ENCODE results near the gene STX1B. TPM values are rescaled to one million over a fixed set of nuclear protein-coding genes. Genes with fewer than 3 reads are reported as not detected.
A peak's percentile ranks its signal among the peaks of the same experiment; 100 is the strongest.

STX1B gene
- total and polyA plus RNA-seq, 2 of the 8 experiments (the other 6 are each of a cell fraction or from before 2014, with no cell fraction given) = 8.9 to 20.2 TPM

- H3K4me2 ChIP-seq (ENCODE audit: insufficient read depth in 1 of 2, low read depth in 2 of 2, low read length in 2 of 2) = no peak overlapping the region
- H3K79me2 ChIP-seq (ENCODE audit: control insufficient read depth in 1 of 2, insufficient read depth in 2 of 2, low read length in 2 of 2) = peaks cover 0 to 4% of the 10 kb centered on the region in 2 experiments; a peak in 1 of 4 replicates
- peaks cover 4 to 18% (median 6%) of the 10 kb centered on the region in 4 experiments for H3K4me1 ChIP-seq (replicated peaks in 1 of 4; ENCODE audit: control insufficient read depth in 3 of 4, insufficient read depth in 4 of 4, low read length in 3 of 4)
- H2BK15ac ChIP-seq (ENCODE audit: low read length) = no peak overlapping the region
- H3K36me3 ChIP-seq (ENCODE audit: control insufficient read depth in 2 of 4, insufficient read depth in 4 of 4, low read length in 3 of 4) = no peaks in the 10 kb centered on the region
- no peak overlapping the region for H2AK5ac ChIP-seq (ENCODE audit: low read depth, low read length)
- no peak overlapping the region for H3K4ac ChIP-seq (replicated peaks; ENCODE audit: insufficient read length, low read depth, low read length)
- FAIRE-seq = no peak
- no peak overlapping the region for H3K14ac ChIP-seq (ENCODE audit: insufficient read length)
- ChIA-PET CTCF (ENCODE audit: partially characterized antibody) (interaction anchor here (0.7 to 3.9 kb wide), 5 partner anchors 8 to 445 kb away, joined by 3 to 21 read pairs (median 4); partner anchors contain the start of gene HSD3B7), POLR2A (ENCODE audit: partially characterized antibody) (interaction anchor here (0.5 kb wide), 1 partner anchor 1406 kb away, joined by 3 read pairs; no protein-coding TSS in a partner anchor)
- no peak overlapping the region for H2BK20ac ChIP-seq (ENCODE audit: low read length)
- H3K27me3 ChIP-seq (replicated peaks in 1 of 4; ENCODE audit: control insufficient read depth in 3 of 4, extremely low read depth in 1 of 4, insufficient read depth in 3 of 4, low read length in 3 of 4) = no peaks in the 10 kb centered on the region
- no peak overlapping the region for H3K23ac ChIP-seq (ENCODE audit: insufficient read length)
- no peak overlapping the region for H3K4me3 ChIP-seq (ENCODE audit: extremely low read depth in 1 of 4, insufficient read depth in 2 of 4, low read depth in 3 of 4, low read length in 4 of 4)
- TF ChIP-seq KDM1A (IDR thresholded peaks at IDR 0.05; ENCODE audit: borderline replicate concordance, low read length) = 0 out of 2 replicates have a peak, but pooled peaks have one; percentile 47
- TF ChIP-seq JUN (IDR thresholded peaks at IDR 0.05; ENCODE audit: low read depth, low read length) = no peak
- TF ChIP-seq E2F6 (IDR thresholded peaks at IDR 0.05) = no peak
- no peak overlapping the region for H2BK12ac ChIP-seq (ENCODE audit: low read depth, low read length)
- peaks cover 0 to 4% of the 10 kb centered on the region in 2 experiments for H4K20me1 ChIP-seq (replicated peaks in 1 of 2; ENCODE audit: control insufficient read depth in 1 of 2, insufficient read depth in 2 of 2, low read length in 2 of 2)
- no peak overlapping the region for H3K56ac ChIP-seq (replicated peaks; ENCODE audit: insufficient read length, low read depth, low read length)
- no peak overlapping the region for H3K27ac ChIP-seq (ENCODE audit: low read depth, low read length)
- no peak overlapping the region for H2BK5ac ChIP-seq (ENCODE audit: low read depth, low read length)
- H3K18ac ChIP-seq (ENCODE audit: extremely low read depth, low read length) = no peak overlapping the region
- H3K79me1 ChIP-seq (ENCODE audit: low read depth, low read length) = 0 out of 2 replicates have a peak, but pooled peaks cover 10% of the 10 kb centered on the region
- WGBS, 2 experiments (ENCODE audit: extremely low coverage in 1 of 2, insufficient coverage in 1 of 2, insufficient read length in 1 of 2, insufficient replicate concordance in 2 of 2, low coverage in 1 of 2, low lambda C conversion rate in 2 of 2, missing lambda C conversion rate in 1 of 2) = 96% methylated on average over 8 of the region's 8 CpGs; no CpG with 5 or more reads in 1 of the 2 experiments
- H4K5ac ChIP-seq (ENCODE audit: insufficient read length, low read depth, low read length) = no peak overlapping the region
- H3K23me2 ChIP-seq (ENCODE audit: low read depth, low read length) = peaks cover 1% of the 10 kb centered on the region; the same call in 1 of the 2 replicates
- H2BK120ac ChIP-seq (replicated peaks; ENCODE audit: low read depth, low read length) = no peak overlapping the region
- H2AFZ ChIP-seq (ENCODE audit: low read length) = no peak overlapping the region
- no peak overlapping the region for H4K91ac ChIP-seq (replicated peaks; ENCODE audit: insufficient read length, low read length)
- no peaks in the 10 kb centered on the region for H3K9me3 ChIP-seq (ENCODE audit: insufficient read depth in 2 of 2, low read depth in 1 of 2, low read length in 1 of 2)
- DNase-seq (ENCODE audit: low read depth in 1 of 2, low spot score in 2 of 2) = no peak
- no peak overlapping the region for H4K8ac ChIP-seq (ENCODE audit: extremely low read depth, insufficient read depth, low read length)
- H3K9ac ChIP-seq (replicated peaks in 1 of 4; ENCODE audit: extremely low read depth in 1 of 4, low read depth in 3 of 4, low read length in 3 of 4) = no peak overlapping the region
Measured at GRCh38 chr16:31006589-31006988, 3.8 kb downstream of the STX1B start.
